Fibroblast of skin of left biceps (primary cell): ENCODE results near the gene SLC38A8.

Experiments
- DNase-seq, 2 experiments: peaks; one replicate each; pipeline ENCODE4 v3.0.0-alpha.2; 2013; ENCODE audit warnings: low read depth in 2 of 2

The SLC38A8 gene

GRCh38 chr16:84068783-84069462, 26.3 kb upstream of the SLC38A8 start:
- DNase-seq, result no peak

DNA sequence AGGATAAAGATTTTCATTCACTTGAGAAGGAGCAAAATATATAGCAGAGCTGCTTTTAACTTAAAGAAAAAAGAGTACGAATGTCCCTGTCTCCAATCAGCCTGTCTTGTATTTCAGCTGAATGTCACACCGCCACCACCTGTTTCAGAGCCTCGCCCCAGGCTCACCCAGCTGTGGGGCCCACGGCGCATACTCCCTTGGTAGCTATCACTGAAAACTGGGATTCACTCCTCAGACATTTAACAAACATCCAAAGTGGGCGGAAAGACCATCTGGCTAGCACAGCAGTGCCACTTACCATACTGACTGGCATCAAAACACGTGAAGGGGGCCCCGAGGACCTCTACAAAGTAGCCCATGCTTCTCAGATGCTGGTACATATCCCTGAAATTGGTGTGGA, 25.4 kb upstream of the SLC38A8 start:
- no peak for DNase-seq

- DNase-seq, result no peak
Observed at GRCh38 chr16:84067640-84068039, 25.0 kb upstream of the SLC38A8 start.

GRCh38 chr16:84065536-84066132, 23.0 kb upstream of the SLC38A8 start:
- peak; percentile 4 to 18 for DNase-seq

GRCh38 chr16:84063980-84064379, 21.4 kb upstream of the SLC38A8 start:
- DNase-seq, result no peak

DNA sequence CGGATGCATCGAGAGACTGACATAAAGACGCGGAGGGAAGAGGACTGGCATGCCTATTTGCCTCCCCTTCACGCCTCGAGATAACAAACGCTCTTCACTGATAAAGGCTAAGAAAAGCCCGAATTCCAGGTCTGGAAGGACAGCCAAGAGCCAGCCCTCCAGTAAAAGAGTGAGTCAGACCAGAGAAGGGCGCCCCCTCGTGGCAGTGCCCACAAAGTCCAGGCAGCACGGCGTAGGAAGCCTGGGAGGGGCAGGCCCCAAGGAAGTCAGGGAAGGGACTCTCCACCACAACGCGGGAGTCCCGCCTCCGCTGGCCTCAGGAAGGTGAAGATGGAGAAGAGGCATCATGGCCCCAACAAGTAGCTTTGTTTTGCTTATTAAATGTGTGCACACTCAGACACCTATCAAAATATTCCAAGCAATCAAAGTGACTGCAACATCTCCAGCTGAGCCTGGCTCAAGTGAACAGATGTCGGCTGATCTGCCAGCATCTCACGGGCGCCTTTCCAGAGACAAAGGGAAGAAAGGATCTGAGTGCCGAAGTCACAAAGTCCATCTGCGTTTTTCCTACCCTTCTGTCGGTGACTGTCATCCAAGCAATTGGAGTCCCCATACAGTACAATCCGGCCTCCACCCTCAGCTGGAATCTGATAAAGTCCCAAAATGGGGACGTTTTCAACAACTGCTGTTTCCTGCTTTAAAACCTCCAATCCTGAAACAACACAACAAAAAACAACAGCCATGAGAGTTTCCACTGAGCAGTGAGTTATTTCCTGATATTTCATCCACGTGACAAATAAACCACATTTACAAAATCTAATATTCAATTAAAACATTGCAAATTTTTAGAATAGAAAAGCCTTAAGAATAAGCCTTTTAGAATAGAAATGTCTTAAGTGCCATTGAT, 20.4 kb upstream of the SLC38A8 start:
- DNase-seq, result peak; percentile 19 to 33

DNA sequence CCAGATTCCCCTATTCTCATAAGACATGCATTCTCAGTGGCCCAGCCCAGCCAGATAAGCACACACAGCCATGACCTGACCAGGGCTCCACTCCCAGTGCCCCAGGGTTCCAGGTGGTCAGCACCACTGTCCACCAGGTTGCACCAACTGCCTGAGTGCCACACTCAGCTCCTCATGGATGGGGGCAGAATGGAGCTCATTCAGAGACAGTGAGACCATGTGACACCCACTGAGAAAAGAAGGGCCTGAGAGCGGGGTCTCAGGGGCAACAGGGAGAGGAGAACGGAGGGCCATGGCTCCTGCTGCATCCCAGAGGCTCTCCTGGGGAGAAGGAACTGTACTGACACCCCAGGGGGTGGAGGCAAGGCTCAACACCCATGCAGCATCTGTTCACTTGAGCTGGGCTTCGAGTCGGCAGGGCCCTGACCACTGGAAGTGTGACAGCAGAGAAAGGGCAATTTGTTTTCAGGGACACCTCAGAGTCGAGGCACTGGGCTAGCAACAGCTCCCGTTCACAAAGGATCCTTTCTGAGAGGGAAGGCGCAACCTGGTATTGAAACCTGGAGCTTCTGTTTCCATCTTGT, 18.7 kb upstream of the SLC38A8 start:
- no peak for DNase-seq

- no peak for DNase-seq
Observed at GRCh38 chr16:84059946-84060901, 17.6 kb upstream of the SLC38A8 start.

DNA sequence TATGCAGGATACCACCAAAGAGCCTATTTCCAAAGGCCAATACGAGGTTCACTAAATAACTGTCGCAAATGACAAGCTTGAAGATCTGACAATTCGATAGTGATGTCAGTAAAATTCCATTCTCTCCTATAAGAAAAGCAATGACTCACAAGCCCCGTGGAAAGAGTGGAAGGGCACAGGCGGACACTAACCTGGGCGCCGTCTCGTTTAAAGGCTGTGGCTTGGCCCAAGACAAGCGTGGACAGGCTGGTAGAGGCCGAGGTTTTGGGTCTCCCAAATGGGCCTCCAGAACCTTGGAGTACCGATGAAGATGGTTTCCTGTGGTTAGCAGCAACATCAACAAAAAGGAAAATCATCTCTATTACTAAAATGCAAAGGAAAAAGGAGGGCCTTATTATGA, 16.5 kb upstream of the SLC38A8 start:
- no peak for DNase-seq

DNA sequence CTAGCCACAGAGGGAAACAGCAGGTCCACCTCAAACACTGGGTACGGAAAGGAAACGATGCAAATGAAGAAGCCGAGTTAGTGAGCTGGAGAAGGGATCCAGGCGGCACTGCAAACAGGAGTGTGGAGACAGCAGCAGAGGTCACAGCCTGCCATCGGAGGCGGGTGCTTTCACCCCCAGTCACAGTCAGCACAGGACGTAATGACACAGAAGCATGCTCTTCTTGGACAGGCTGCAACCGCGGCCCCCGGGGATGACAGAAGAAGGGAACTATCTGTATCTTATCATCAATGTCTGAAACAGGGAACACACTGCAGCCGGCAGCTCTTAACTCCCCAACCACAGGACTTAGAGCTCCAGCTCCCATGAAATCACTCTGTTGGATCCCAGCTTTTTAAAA, 16.1 kb upstream of the SLC38A8 start:
- no peak for DNase-seq

GRCh38 chr16:84058211-84058610, 15.6 kb upstream of the SLC38A8 start:
- no peak for DNase-seq

DNA sequence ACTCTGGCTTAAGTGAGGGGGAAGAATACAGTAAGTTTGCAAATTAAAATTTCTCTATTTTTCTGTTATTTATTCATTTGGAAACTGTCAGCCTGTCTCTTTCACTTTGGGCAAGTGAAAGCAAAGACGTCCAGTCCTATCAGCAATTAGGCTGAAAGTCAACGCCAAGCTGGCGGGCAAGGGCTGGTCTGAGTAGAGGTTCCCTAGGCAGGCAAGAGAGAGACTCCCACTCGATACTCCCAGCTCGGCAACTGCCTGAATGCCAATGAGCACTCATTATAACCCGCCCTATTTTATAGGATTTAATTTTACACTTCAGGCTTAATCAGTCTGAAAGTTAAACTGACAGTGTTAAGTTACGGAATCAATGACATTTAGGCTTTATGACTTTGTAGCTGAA, 14.3 kb upstream of the SLC38A8 start:
- no peak for DNase-seq

DNA sequence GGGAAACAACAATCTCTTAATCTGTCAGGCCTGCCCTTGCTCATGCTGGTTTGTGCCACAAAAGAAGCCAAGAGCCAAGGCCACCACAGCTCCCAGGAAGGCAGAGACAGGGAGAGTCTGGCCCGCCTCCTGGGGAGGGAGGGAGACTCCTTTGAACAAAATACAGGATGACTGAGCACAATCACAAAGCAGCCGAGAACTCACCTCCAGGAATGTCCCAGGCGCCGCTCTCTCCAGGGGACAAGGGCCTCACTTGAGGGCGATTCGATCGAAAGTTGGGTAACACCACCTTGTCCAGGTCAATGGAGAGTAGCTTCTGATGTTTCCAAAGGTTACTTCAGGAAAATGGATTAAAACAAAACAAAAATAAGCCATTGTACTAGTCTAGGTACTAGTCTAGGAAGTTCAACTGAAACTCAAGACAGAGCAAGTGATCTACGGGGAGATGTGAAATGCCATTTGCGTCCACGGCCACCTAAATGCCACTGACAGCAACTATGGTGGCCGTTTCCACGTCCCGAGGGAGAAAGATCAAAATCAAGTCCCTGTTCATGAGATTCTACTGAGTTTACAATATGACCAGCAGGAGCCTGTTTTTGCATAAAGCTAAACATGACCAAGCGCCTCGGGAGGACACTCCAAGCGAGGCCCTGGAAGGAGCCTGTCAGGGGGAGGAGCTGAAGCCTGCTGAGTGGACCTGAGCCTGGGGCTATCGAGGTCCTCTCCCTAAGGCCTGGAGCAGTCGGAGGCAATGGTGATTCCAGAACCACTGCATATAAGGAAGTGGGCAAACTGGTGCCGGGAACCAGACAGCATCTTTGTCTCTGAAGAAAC, 13.4 kb upstream of the SLC38A8 start:
- no peak for DNase-seq

- no peak for DNase-seq
Observed at GRCh38 chr16:84055366-84055765, 12.8 kb upstream of the SLC38A8 start.

- no peak for DNase-seq
Observed at GRCh38 chr16:84054916-84055315, 12.3 kb upstream of the SLC38A8 start.

DNA sequence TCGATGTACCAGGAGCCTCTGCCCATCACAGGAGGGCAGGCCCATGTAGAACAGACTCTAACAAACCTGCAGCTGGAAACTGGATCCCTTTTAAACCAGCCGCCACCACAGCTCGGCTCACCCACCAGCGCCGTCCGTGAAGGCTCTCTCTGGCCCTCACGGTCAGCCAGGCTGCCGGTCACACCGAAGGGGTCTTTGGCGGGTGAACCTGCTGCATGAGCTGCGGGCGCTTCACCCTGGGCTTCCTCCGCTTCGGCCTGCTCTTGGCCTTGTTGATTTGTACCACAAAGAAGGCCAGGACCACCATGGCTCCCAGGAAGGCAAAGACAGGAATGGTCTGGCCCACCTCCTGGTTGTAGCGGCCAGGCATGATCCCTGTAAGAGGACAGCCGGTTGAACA, 11.7 kb upstream of the SLC38A8 start:
- no peak for DNase-seq

- DNase-seq, result no peak
Observed at GRCh38 chr16:84053237-84053636, 10.6 kb upstream of the SLC38A8 start.

DNA sequence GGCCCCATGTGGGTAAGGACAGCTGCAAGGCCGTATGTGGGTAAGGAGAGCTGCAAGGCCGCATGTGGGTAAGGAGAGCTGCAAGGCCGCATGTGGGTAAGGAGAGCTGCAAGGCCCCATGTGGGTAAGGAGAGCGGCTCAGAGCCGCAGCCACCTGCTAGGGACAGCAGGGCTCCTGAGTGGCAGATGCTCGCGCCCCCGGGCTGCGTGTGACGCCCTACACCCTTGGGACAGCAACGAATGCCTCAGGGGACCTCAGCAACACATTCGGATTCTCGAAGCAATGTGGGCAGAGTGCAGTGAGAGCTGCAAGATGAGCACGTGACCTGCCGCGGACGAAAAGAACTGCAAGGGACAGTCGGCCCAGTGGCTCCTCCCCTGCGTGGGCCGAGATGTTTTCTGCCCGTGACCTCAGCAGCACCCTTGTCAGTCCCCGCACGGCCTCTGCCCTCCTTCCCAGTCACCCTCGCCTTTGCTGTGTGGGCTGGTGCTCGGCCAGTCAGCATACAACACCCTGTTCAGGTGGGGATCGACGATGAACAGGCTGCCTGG, 9.6 kb upstream of the SLC38A8 start:
- no peak for DNase-seq

DNA sequence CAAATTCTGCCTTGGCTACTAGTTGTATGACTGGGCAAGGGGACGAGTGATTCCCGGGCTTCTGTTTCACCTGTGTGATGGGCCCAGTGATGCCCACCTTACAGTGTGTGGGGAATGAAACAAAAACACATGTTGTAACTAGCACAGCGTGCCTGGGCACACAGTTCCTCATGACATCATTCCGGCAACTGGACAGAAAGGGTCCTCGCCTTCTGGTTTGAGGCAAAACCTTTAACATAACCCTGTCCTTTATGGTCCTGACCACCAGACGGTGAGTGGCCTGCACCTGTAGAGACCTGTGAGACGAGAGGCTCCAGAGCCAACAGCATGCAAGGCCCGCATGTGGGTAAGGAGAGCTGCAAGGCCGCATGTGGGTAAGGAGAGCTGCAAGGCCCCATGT, 7.7 kb upstream of the SLC38A8 start:
- no peak for DNase-seq
